ENCODE results near the gene ZNF507. TPM values are rescaled to one million over a fixed set of nuclear protein-coding genes. Genes with fewer than 3 reads are reported as not detected.

ZNF507 gene
- total and polyA plus RNA-seq, 9 of the 15 experiments (the other 6 are each of a cell fraction or from before 2014, with no cell fraction given): 2.9 to 25.0 (median 10.4) TPM

DNA sequence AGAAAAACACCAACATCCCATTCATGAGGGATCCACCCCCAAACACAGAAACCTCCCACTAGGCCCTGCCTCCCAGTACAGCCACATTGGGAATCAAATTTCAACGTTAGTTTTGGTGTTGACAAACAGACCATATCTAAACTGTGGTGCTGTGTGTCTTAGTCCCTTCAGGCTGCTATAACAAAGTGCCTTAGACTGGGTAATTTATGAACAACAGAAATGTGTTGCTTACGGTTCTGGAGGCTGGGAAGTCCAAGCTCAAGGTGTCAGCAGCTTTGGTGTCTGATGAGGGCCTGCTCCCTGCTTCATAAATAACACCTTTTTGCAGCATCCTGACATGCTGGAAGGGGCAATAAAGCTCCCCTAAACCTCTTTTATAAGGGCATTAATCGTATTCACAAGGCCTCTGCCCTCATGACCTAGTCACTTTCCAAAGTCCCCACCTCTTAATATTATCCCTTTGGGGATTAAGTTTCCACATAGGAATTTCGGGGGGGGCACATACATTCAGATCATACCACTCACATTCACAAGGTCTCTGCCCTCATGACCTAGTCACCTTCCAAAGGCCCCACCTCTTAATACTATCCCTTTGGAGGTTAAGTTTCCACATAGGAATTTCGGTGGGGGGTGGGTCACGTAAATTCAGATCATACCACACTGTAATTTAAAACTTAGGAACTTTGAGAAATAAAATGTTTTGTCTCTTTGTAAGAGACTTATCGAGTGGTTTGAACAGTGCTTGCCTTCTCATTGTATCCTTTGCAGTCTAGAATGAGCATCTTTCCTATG lies 27.5 kb downstream of the ZNF507 start:
- Histone ChIP-seq H3K36me3 (ENCODE audit: control insufficient read depth, insufficient read depth, low read length) (peaks cover 67% of the 10 kb centered on the region), H3K9me3 (replicated peaks; ENCODE audit: control insufficient read depth, insufficient read depth, low read depth, low read length) (peaks cover 9% of the 10 kb centered on the region), H3K4me1 (replicated peaks in 1 of 2; ENCODE audit: control insufficient read depth in 2 of 2, insufficient read depth in 2 of 2, low read length in 2 of 2) (peaks cover 7 to 41% of the 10 kb centered on the region in 2 experiments), H3K4me2 (ENCODE audit: insufficient read depth, low read length) (peak overlapping the region; percentile 67), H3K9me1 (ENCODE audit: control insufficient read depth, insufficient read depth, low read length) (no peaks in the 10 kb centered on the region), H2AFZ (ENCODE audit: low read depth, low read length) (0 out of 2 replicates have a peak overlapping the region, but pooled peaks have one; percentile 37), H3K4me3 (no peak overlapping the region), H4K20me1 (replicated peaks; ENCODE audit: control insufficient read depth, insufficient read depth, low read length) (no peaks in the 10 kb centered on the region), H3K9ac (ENCODE audit: insufficient read depth in 1 of 2, low read depth in 2 of 2, low read length in 2 of 2) (peak overlapping the region in 1 of 2 experiments; percentile 62; a peak in 2 of 4 replicates), H3K27me3 (ENCODE audit: control insufficient read depth in 2 of 2, insufficient read depth in 2 of 2, low read length in 2 of 2) (no peaks in the 10 kb centered on the region), H3K27ac (ENCODE audit: extremely low read depth, low read depth, low read length) (peak overlapping the region; percentile 93), H3K79me2 (ENCODE audit: control insufficient read depth, insufficient read depth, low read length) (peaks cover 52% of the 10 kb centered on the region)
- no TSS peak for BruUV-seq (replicated peaks)
- ChIA-PET CTCF (ENCODE audit: low intra/inter-chr PET ratio) (no interaction called here), POLR2A (interaction anchor here (0.8 to 1.6 kb wide), 5 partner anchors 13 to 86 kb away, joined by 3 to 5 read pairs (median 4); no protein-coding TSS in a partner anchor)
- no peak for DNase-seq (ENCODE audit: extremely low read depth in 1 of 4, low spot score in 3 of 4)
- FAIRE-seq: peak; percentile 32
- TF ChIP-seq CBX2 (IDR thresholded peaks at IDR 0.05; ENCODE audit: insufficient read depth, low read length, poor library complexity, severe bottlenecking) (no peak), NFRKB (IDR thresholded peaks at IDR 0.05; ENCODE audit: low read depth) (0 out of 2 replicates have a peak, but pooled peaks have one; percentile 5), ZNF507 (tag; conservative IDR thresholded peaks at IDR 0.05) (no peak), CBX3 (IDR thresholded peaks at IDR 0.05; ENCODE audit: borderline replicate concordance in 1 of 2, low read length in 2 of 2) (peak in 1 of 2 experiments; percentile 80; a peak in 2 of 3 replicates), ZNF561 (CRISPR knock-in tag; conservative IDR thresholded peaks at IDR 0.05) (no peak), ZNF12 (CRISPR knock-in tag; IDR thresholded peaks at IDR 0.05) (peak; percentile 97), NCOA6 (IDR thresholded peaks at IDR 0.05) (no peak), TRIM24 (IDR thresholded peaks at IDR 0.05) (peak in 1 of 2 experiments; percentile 19; a peak in 1 of 4 replicates)
- TF ChIP-seq, protein P1, sequence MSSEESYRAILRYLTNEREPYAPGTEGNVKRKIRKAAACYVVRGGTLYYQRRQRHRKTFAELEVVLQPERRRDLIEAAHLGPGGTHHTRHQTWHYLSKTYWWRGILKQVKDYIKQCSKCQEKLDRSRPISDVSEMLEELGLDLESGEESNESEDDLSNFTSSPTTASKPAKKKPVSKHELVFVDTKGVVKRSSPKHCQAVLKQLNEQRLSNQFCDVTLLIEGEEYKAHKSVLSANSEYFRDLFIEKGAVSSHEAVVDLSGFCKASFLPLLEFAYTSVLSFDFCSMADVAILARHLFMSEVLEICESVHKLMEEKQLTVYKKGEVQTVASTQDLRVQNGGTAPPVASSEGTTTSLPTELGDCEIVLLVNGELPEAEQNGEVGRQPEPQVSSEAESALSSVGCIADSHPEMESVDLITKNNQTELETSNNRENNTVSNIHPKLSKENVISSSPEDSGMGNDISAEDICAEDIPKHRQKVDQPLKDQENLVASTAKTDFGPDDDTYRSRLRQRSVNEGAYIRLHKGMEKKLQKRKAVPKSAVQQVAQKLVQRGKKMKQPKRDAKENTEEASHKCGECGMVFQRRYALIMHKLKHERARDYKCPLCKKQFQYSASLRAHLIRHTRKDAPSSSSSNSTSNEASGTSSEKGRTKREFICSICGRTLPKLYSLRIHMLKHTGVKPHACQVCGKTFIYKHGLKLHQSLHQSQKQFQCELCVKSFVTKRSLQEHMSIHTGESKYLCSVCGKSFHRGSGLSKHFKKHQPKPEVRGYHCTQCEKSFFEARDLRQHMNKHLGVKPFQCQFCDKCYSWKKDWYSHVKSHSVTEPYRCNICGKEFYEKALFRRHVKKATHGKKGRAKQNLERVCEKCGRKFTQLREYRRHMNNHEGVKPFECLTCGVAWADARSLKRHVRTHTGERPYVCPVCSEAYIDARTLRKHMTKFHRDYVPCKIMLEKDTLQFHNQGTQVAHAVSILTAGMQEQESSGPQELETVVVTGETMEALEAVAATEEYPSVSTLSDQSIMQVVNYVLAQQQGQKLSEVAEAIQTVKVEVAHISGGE (CRISPR knock-in tag; IDR thresholded peaks at IDR 0.05): peak in 1 of 3 experiments; percentile 6; a peak in 1 of 6 replicates
- intact Hi-C loops (cut with micrococcal nuclease): no loop called here
- WGBS (ENCODE audit: insufficient coverage, low coverage, missing lambda C conversion rate): 56% methylated on average over 7 of the region's 7 CpGs
- in situ Hi-C loops (cut with MboI): no loop called here
- ATAC-seq: peak; percentile 30
